CD14-positive monocyte (primary cell): Measurements from ENCODE around the gene PRRT4. TPM values are rescaled to one million over a fixed set of nuclear protein-coding genes. Genes with fewer than 3 reads are reported as not detected.
A peak's percentile ranks its signal among the peaks of the same experiment; 100 is the strongest.

Source experiments
- DNase-seq, 3 donors: peaks; one replicate each; pipeline ENCODE4 v3.0.0-alpha.2; 2011 to 2022
- H2AFZ ChIP-seq: 2 replicates; pipeline ENCODE4 v1.6.0; 2012; ENCODE audit warnings: mild to moderate bottlenecking, low read depth, low read length, inconsistent platforms; ENCODE audit not compliant: insufficient read depth, poor library complexity, severe bottlenecking
- H3K27ac ChIP-seq, 2 donors: 1 replicate in 1 of 2; 2 replicates in 1 of 2; pipeline ENCODE4 v1.5.1; 2012 to 2013; ENCODE audit warnings: low read length in 2 of 2, control low read depth in 1 of 2, inconsistent platforms in 1 of 2, low read depth in 1 of 2, mild to moderate bottlenecking in 1 of 2
- H3K27me3 ChIP-seq, 2 donors: one replicate each; pipeline versions ENCODE4 v1.6.0 to v1.6.1; 2011 to 2013; ENCODE audit warnings: low read length in 2 of 2; ENCODE audit not compliant: control insufficient read depth in 2 of 2, insufficient read depth in 2 of 2
- H3K36me3 ChIP-seq, 2 donors: replicated peaks in 1 of 2; 1 replicate in 1 of 2; 2 replicates in 1 of 2; pipeline versions ENCODE4 v1.5.1 to v1.6.1; 2012 to 2013; ENCODE audit warnings: low read length in 2 of 2, control low read depth in 1 of 2, inconsistent platforms in 1 of 2, mild to moderate bottlenecking in 1 of 2; ENCODE audit not compliant: insufficient read depth in 2 of 2, control insufficient read depth in 1 of 2
- H3K4me1 ChIP-seq, 2 donors: 1 replicate in 1 of 2; 2 replicates in 1 of 2; pipeline versions ENCODE4 v1.5.1 to v1.6.1; 2012 to 2013; ENCODE audit warnings: low read length in 2 of 2, control low read depth in 1 of 2, inconsistent platforms in 1 of 2, mild to moderate bottlenecking in 1 of 2, moderate library complexity in 1 of 2; ENCODE audit not compliant: insufficient read depth in 2 of 2, control insufficient read depth in 1 of 2
- H3K4me2 ChIP-seq: replicated peaks from 2 replicates; pipeline ENCODE3; 2012; ENCODE audit warnings: low read length, moderate library complexity, mild to moderate bottlenecking; ENCODE audit not compliant: poor library complexity, severe bottlenecking; ENCODE audit errors: extremely low read depth
- H3K4me3 ChIP-seq, 3 experiments: fragments of 200-600 bp in 1 of 3; sonication (generic) in 1 of 3; replicated peaks in 1 of 3; 1 replicate in 2 of 3; 2 replicates in 1 of 3; pipeline ENCODE4 v1.5.1; 2011 to 2013; ENCODE audit warnings: low read length in 3 of 3, mild to moderate bottlenecking in 3 of 3, control low read depth in 2 of 3, low read depth in 2 of 3, inconsistent platforms in 1 of 3, moderate library complexity in 1 of 3
- H3K79me2 ChIP-seq: 2 replicates; pipeline ENCODE4 v1.6.0; 2012; ENCODE audit warnings: mild to moderate bottlenecking, control low read depth, inconsistent platforms, low read length, moderate library complexity; ENCODE audit not compliant: insufficient read depth
- H3K9ac ChIP-seq: 2 replicates; pipeline ENCODE4 v1.6.0; 2017; ENCODE audit warnings: low read length, mild to moderate bottlenecking; ENCODE audit not compliant: insufficient read depth, poor library complexity, severe bottlenecking
- H3K9me3 ChIP-seq, 2 donors: replicated peaks in 1 of 2; 1 replicate in 1 of 2; 2 replicates in 1 of 2; pipeline versions ENCODE4 v1.5.1 to v1.6.1; 2012 to 2013; ENCODE audit warnings: low read length in 2 of 2, control low read depth in 1 of 2; ENCODE audit not compliant: control insufficient read depth in 1 of 2, insufficient read depth in 1 of 2
- H4K20me1 ChIP-seq: 2 replicates; pipeline ENCODE4 v1.6.0; 2012; ENCODE audit warnings: mild to moderate bottlenecking, low read length, control low read depth, moderate library complexity; ENCODE audit not compliant: insufficient read depth
- H3K27ac Mint-ChIP-seq, 7 donors: one replicate each; pipeline ENCODE4 v1.8.0; 2020; ENCODE audit warnings: mild to moderate bottlenecking in 7 of 7, mixed read lengths in 7 of 7, moderate library complexity in 6 of 7, inconsistent platforms in 2 of 7
- H3K27me3 Mint-ChIP-seq, 3 donors: one replicate each; pipeline ENCODE4 v1.8.0; 2021 to 2022; ENCODE audit warnings: low read depth in 3 of 3, mild to moderate bottlenecking in 3 of 3, mixed read lengths in 3 of 3, moderate library complexity in 3 of 3, inconsistent platforms in 1 of 3
- H3K36me3 Mint-ChIP-seq, 2 donors: one replicate each; pipeline ENCODE4 v1.8.0; 2020; ENCODE audit warnings: mixed read lengths in 2 of 2, inconsistent platforms in 1 of 2, mild to moderate bottlenecking in 1 of 2
- H3K4me1 Mint-ChIP-seq: one replicate; pipeline ENCODE4 v1.8.0; 2020; ENCODE audit warnings: mild to moderate bottlenecking, mixed read lengths
- H3K4me3 Mint-ChIP-seq, 2 donors: one replicate each; pipeline ENCODE4 v1.8.0; 2020; ENCODE audit warnings: mild to moderate bottlenecking in 2 of 2, mixed read lengths in 2 of 2, moderate library complexity in 1 of 2
- H3K9me3 Mint-ChIP-seq, 7 donors: one replicate each; pipeline ENCODE4 v1.8.0; 2020 to 2022; ENCODE audit warnings: mixed read lengths in 7 of 7, mild to moderate bottlenecking in 6 of 7, moderate library complexity in 6 of 7, inconsistent platforms in 2 of 7
- WGBS: methylation state at CpG from one replicate; pipeline ENCODE4 v1.1.5; 2013; ENCODE audit warnings: missing lambda C conversion rate; ENCODE audit not compliant: insufficient coverage; 5-methylcytosine and 5-hydroxymethylcytosine counted together
- intact Hi-C, 2 donors: fragments of 100-400 bp; cut with micrococcal nuclease; formaldehyde crosslinking; loops; one replicate each; pipeline versions ENCODE4 v1.15.0 to v1.15.1; 2023
- polyA plus RNA-seq, 3 donors: library from polyadenylated mRNA; depleted of rRNA in 1 of 3; unstranded in 2 of 3; stranded (reverse) in 1 of 3; fragments of 300-500 nt in 2 of 3; fragments of >200 nt in 1 of 3; fragmentation: Illumina TruSeq in 2 of 3; gene quantifications; 1 replicate in 2 of 3; 2 replicates in 1 of 3; pipeline ENCODE4 v1.2.3, GENCODE V29; 2012 to 2021
- TF ChIP-seq, protein P1 (sequence below): fragments of 200-600 bp; IDR thresholded peaks from one replicate; pipeline ENCODE4 v1.8.0; 2022; ENCODE audit warnings: antibody characterized with exemption, mild to moderate bottlenecking

Gene PRRT4
- polyA plus RNA-seq, 3 donors = 1.1 TPM; not detected in 2

DNA sequence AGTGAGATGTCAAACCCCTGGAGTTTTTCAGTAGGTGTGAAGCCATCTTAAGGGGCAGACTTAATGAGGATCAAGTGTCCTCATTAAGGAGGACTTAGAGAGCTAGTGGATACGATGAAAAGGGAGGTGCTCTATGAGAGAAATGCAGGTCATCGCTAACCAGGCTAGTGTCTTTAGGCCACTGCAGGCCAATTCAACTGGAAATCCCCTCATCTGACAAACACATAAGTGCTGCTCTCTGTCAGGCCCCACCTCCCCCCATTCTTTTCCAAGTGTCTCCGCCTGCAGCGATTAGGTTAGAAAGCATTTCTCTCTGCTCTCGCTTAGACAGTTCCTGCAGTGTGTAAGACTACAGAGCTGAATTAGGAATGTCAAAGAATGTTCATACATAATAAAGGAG is 51.5 kb downstream of the PRRT4 start:
- no peak overlapping the region for H3K9ac ChIP-seq
- no peaks in the 10 kb centered on the region for H4K20me1 ChIP-seq
- no peaks in the 10 kb centered on the region for H3K4me1 ChIP-seq
- intact Hi-C loops = no loop called here
- WGBS = no CpG with 5 or more reads among the region's 5 CpGs
- no peak overlapping the region for H3K4me2 ChIP-seq
- no peak overlapping the region for H3K27ac ChIP-seq
- no peaks in the 10 kb centered on the region for H3K27me3 Mint-ChIP-seq
- H3K9me3 Mint-ChIP-seq = no peaks in the 10 kb centered on the region
- no peak overlapping the region for H3K4me3 Mint-ChIP-seq
- TF ChIP-seq, protein P1, sequence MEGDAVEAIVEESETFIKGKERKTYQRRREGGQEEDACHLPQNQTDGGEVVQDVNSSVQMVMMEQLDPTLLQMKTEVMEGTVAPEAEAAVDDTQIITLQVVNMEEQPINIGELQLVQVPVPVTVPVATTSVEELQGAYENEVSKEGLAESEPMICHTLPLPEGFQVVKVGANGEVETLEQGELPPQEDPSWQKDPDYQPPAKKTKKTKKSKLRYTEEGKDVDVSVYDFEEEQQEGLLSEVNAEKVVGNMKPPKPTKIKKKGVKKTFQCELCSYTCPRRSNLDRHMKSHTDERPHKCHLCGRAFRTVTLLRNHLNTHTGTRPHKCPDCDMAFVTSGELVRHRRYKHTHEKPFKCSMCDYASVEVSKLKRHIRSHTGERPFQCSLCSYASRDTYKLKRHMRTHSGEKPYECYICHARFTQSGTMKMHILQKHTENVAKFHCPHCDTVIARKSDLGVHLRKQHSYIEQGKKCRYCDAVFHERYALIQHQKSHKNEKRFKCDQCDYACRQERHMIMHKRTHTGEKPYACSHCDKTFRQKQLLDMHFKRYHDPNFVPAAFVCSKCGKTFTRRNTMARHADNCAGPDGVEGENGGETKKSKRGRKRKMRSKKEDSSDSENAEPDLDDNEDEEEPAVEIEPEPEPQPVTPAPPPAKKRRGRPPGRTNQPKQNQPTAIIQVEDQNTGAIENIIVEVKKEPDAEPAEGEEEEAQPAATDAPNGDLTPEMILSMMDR = no peak
- no peaks in the 10 kb centered on the region for H3K79me2 ChIP-seq
- H3K36me3 Mint-ChIP-seq = peaks cover 85 to 98% of the 10 kb centered on the region in 2 donors
- peaks cover 61 to 95% of the 10 kb centered on the region in 2 donors for H3K36me3 ChIP-seq
- H3K27me3 ChIP-seq = no peaks in the 10 kb centered on the region
- no peak for DNase-seq
- no peak overlapping the region for H2AFZ ChIP-seq
- H3K4me3 ChIP-seq = no peak overlapping the region
- H3K27ac Mint-ChIP-seq = peak overlapping the region in 1 of 7 donors; percentile 55
- H3K4me1 Mint-ChIP-seq = no peaks in the 10 kb centered on the region
- H3K9me3 ChIP-seq = no peaks in the 10 kb centered on the region

DNA sequence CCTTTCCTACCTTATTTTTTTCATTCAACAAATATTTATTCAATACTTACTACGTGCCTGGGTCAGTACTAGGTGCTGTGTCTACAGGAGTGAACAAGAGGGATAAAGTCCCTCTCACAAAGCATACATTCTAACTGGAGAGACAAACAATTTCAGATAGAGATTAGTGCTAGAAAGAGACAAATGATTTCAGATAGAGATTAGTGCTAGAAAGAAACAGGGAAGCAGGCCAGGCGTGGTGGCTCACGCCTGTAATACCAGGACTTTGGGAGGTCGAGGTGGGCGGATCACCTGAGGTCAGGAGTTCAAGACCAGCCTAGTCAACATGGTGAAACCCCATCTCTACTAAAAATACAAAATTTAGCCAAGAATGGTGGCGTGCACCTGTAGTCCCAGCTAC is 52.4 kb downstream of the PRRT4 start:
- H3K27me3 ChIP-seq = no peaks in the 10 kb centered on the region
- H3K27ac Mint-ChIP-seq = no peak overlapping the region
- H3K9me3 Mint-ChIP-seq = no peaks in the 10 kb centered on the region
- no peaks in the 10 kb centered on the region for H4K20me1 ChIP-seq
- peaks cover 81 to 98% of the 10 kb centered on the region in 2 donors for H3K36me3 Mint-ChIP-seq
- no peaks in the 10 kb centered on the region for H3K4me1 Mint-ChIP-seq
- H3K79me2 ChIP-seq = no peaks in the 10 kb centered on the region
- TF ChIP-seq, protein P1 = no peak
- no peaks in the 10 kb centered on the region for H3K27me3 Mint-ChIP-seq
- H2AFZ ChIP-seq = no peak overlapping the region
- H3K4me2 ChIP-seq = no peak overlapping the region
- H3K9me3 ChIP-seq = no peaks in the 10 kb centered on the region
- H3K4me1 ChIP-seq = no peaks in the 10 kb centered on the region
- H3K9ac ChIP-seq = no peak overlapping the region
- intact Hi-C loops = no loop called here
- H3K36me3 ChIP-seq = peaks cover 53 to 87% of the 10 kb centered on the region in 2 donors
- no peak overlapping the region for H3K4me3 Mint-ChIP-seq
- H3K27ac ChIP-seq = no peak overlapping the region
- 100% methylated on average over 1 of the region's 6 CpGs for WGBS
- no peak overlapping the region for H3K4me3 ChIP-seq
- DNase-seq = no peak
